Tibial nerve (tissue), 4 donors: Measurements from ENCODE around the gene TTC39C. TPM values are rescaled to one million over a fixed set of nuclear protein-coding genes. Genes with fewer than 3 reads are reported as not detected.

Experiments
- DNase-seq, 2 donors: peaks; one replicate each; pipeline ENCODE4 v3.0.0-alpha.2; 2019; ENCODE audit warnings: low spot score in 2 of 2
- H3K27ac ChIP-seq, 4 donors: fragments of 200-600 bp; sonication (generic) in 3 of 4; one replicate each; pipeline ENCODE4 v1.5.1; 2017 to 2019; ENCODE audit warnings: mild to moderate bottlenecking in 1 of 4
- H3K27me3 ChIP-seq, 2 donors: fragments of 200-600 bp; sonication (generic) in 1 of 2; one replicate each; pipeline versions ENCODE4 v1.5.1 to v1.6.0; 2017 to 2019
- H3K36me3 ChIP-seq, 3 donors: fragments of 200-600 bp; sonication (generic); one replicate each; pipeline ENCODE4 v1.5.1; 2018 to 2019
- H3K4me1 ChIP-seq, 4 donors: fragments of 200-600 bp; sonication (generic) in 3 of 4; one replicate each; pipeline ENCODE4 v1.5.1; 2017 to 2019
- H3K4me3 ChIP-seq, 4 donors: fragments of 200-600 bp; sonication (generic) in 3 of 4; one replicate each; pipeline ENCODE4 v1.5.1; 2017 to 2019; ENCODE audit warnings: mild to moderate bottlenecking in 1 of 4, moderate library complexity in 1 of 4
- H3K9me3 ChIP-seq, 4 donors: fragments of 200-600 bp; sonication (generic) in 3 of 4; one replicate each; pipeline ENCODE4 v1.5.1; 2017 to 2019
- CTCF ChIP-seq, 5 experiments: fragments of 200-600 bp in 3 of 5; fragments of 450-650 bp in 2 of 5; sonication (generic) in 3 of 5; IDR thresholded peaks; one replicate each; pipeline ENCODE4 v1.5.1; 2016 to 2019; ENCODE audit warnings: antibody characterized with exemption in 5 of 5, mild to moderate bottlenecking in 3 of 5, moderate library complexity in 2 of 5
- EP300 ChIP-seq, 2 donors: sonication (generic); formaldehyde crosslinking; IDR thresholded peaks; one replicate each; pipeline ENCODE4 v1.6.1; 2017; ENCODE audit warnings: antibody characterized with exemption in 2 of 2, mild to moderate bottlenecking in 1 of 2
- POLR2A ChIP-seq, 2 donors: fragments of 450-650 bp; IDR thresholded peaks; one replicate each; pipeline ENCODE4 v1.6.1; 2017; ENCODE audit warnings: antibody characterized with exemption in 2 of 2, mild to moderate bottlenecking in 2 of 2, moderate library complexity in 2 of 2
- WGBS, 2 donors: methylation state at CpG; one replicate each; pipeline ENCODE4 v1.1.5; 2018; 5-methylcytosine and 5-hydroxymethylcytosine counted together
- total RNA-seq, 4 donors: library from RNA; depleted of rRNA; stranded (reverse); fragments of >200 nt; gene quantifications; one replicate each; pipeline ENCODE4 v1.1.0, GENCODE V29; 2016

Gene TTC39C
- total RNA-seq, 4 donors from 2014 or later: 22.6 to 35.1 (median 29.3) TPM

- Histone ChIP-seq H3K27me3 (no peaks in the 10 kb centered on the region), H3K36me3 (peaks cover 0 to 97% (median 0%) of the 10 kb centered on the region in 3 donors), H3K27ac (no peak overlapping the region), H3K4me1 (no peaks in the 10 kb centered on the region), H3K4me3 (no peak overlapping the region), H3K9me3 (no peaks in the 10 kb centered on the region)
- WGBS, 2 donors: 95 to 99% methylated on average over 5 of the region's 5 CpGs
- TF ChIP-seq CTCF (IDR thresholded peaks at IDR 0.05) (no peak), EP300 (IDR thresholded peaks at IDR 0.05) (no peak), POLR2A (IDR thresholded peaks at IDR 0.05) (no peak)
- no peak for DNase-seq
Observed at GRCh38 chr18:24160086-24160485, 145.5 kb downstream of the TTC39C start.

- Histone ChIP-seq H3K4me1 (no peaks in the 10 kb centered on the region), H3K27ac (no peak overlapping the region), H3K36me3 (peaks cover 0 to 97% (median 0%) of the 10 kb centered on the region in 3 donors), H3K27me3 (no peaks in the 10 kb centered on the region), H3K4me3 (no peak overlapping the region), H3K9me3 (no peaks in the 10 kb centered on the region)
- 90 to 93% methylated on average over 2 of the region's 2 CpGs for WGBS, 2 donors
- no peak for TF ChIP-seq CTCF (IDR thresholded peaks at IDR 0.05)
- no peak for TF ChIP-seq POLR2A (IDR thresholded peaks at IDR 0.05)
- TF ChIP-seq EP300 (IDR thresholded peaks at IDR 0.05): no peak
- DNase-seq: no peak
Observed at GRCh38 chr18:24161304-24161703, 146.8 kb downstream of the TTC39C start.

- 58 to 64% methylated on average over 7 of the region's 7 CpGs for WGBS, 2 donors
- Histone ChIP-seq H3K36me3 (peaks cover 0 to 98% (median 0%) of the 10 kb centered on the region in 3 donors), H3K4me3 (no peak overlapping the region), H3K27ac (no peak overlapping the region), H3K27me3 (no peaks in the 10 kb centered on the region), H3K4me1 (no peaks in the 10 kb centered on the region), H3K9me3 (no peaks in the 10 kb centered on the region)
- no peak for DNase-seq
- TF ChIP-seq POLR2A (IDR thresholded peaks at IDR 0.05) (no peak), EP300 (IDR thresholded peaks at IDR 0.05) (no peak), CTCF (IDR thresholded peaks at IDR 0.05) (no peak)
Observed at GRCh38 chr18:24168496-24168895, 153.9 kb downstream of the TTC39C start.

- 86 to 88% methylated on average over 8 of the region's 8 CpGs for WGBS, 2 donors
Observed at GRCh38 chr18:24170360-24170759, 155.8 kb downstream of the TTC39C start.

GRCh38 chr18:24173997-24174396, 159.4 kb downstream of the TTC39C start:
- no peak for TF ChIP-seq POLR2A (IDR thresholded peaks at IDR 0.05)
- TF ChIP-seq EP300 (IDR thresholded peaks at IDR 0.05): no peak
- TF ChIP-seq CTCF (IDR thresholded peaks at IDR 0.05): no peak
- no peaks in the 10 kb centered on the region for H3K9me3 ChIP-seq
- H3K4me1 ChIP-seq: peaks cover 0 to 14% (median 0%) of the 10 kb centered on the region in 4 donors
- WGBS, 2 donors: 86 to 93% methylated on average over 3 of the region's 3 CpGs
- no peak for DNase-seq
- H3K27me3 ChIP-seq: no peaks in the 10 kb centered on the region
- H3K4me3 ChIP-seq: no peak overlapping the region
- H3K27ac ChIP-seq: no peak overlapping the region
- H3K36me3 ChIP-seq: peaks cover 0 to 58% (median 0%) of the 10 kb centered on the region in 3 donors

More at GRCh38 chr18:24170360-24170759, 155.8 kb downstream of the TTC39C start:
- H3K27me3 ChIP-seq: no peaks in the 10 kb centered on the region
- no peak overlapping the region for H3K27ac ChIP-seq
- TF ChIP-seq POLR2A (IDR thresholded peaks at IDR 0.05) (no peak), CTCF (IDR thresholded peaks at IDR 0.05) (no peak), EP300 (IDR thresholded peaks at IDR 0.05) (no peak)
- H3K4me1 ChIP-seq: no peaks in the 10 kb centered on the region
- no peak overlapping the region for H3K4me3 ChIP-seq
- H3K36me3 ChIP-seq: peaks cover 0 to 88% (median 0%) of the 10 kb centered on the region in 3 donors
- no peak for DNase-seq
- no peaks in the 10 kb centered on the region for H3K9me3 ChIP-seq
